IMR-90 (cell line): Measurements from ENCODE around the gene MCF2L. TPM values are rescaled to one million over a fixed set of nuclear protein-coding genes. Genes with fewer than 3 reads are reported as not detected.

Experiments
- ATAC-seq: fragments of 200-7000 bp; cut with Tn5 transposase; 2 replicates; pipeline ENCODE4 v1.9.1; 2020; ENCODE audit warnings: low read depth, mild to moderate bottlenecking, moderate library complexity
- BruUV-seq: library from RNA; stranded (reverse); fragments of 400-500 nt; replicated peaks from 2 replicates; lab custom pipeline; 2021; lab: Mats Ljungman, UMichigan
- CTCF ChIA-PET: fragments of 300-600 bp; formaldehyde crosslinking; extraction: SDS; loops from one replicate; lab custom pipeline; 2021; ENCODE audit warnings: antibody characterized with exemption; lab: Yijun Ruan, JAX
- POLR2A ChIA-PET: fragments of 300-600 bp; sonication (Branson Sonifier 250); formaldehyde crosslinking; loops from one replicate; lab custom pipeline; 2022; ENCODE audit warnings: antibody characterized with exemption; ENCODE audit not compliant: unreplicated experiment; lab: Charles Lee
- DNase-seq: peaks from one replicate; pipeline ENCODE4 v3.0.0; 2013
- H2AFZ ChIP-seq: replicated peaks from 2 replicates; pipeline ENCODE3; 2013; ENCODE audit warnings: low read length, mild to moderate bottlenecking; ENCODE audit not compliant: poor library complexity
- H2AK5ac ChIP-seq: 2 replicates; pipeline ENCODE4 v1.6.1; 2013; ENCODE audit warnings: low read depth, low read length, inconsistent platforms
- H2AK9ac ChIP-seq: replicated peaks from 2 replicates; pipeline ENCODE3; 2013; ENCODE audit warnings: mild to moderate bottlenecking, low read depth, low read length, moderate library complexity; ENCODE audit not compliant: poor library complexity
- H2BK120ac ChIP-seq: 2 replicates; pipeline ENCODE4 v1.6.1; 2013; ENCODE audit warnings: low read depth, low read length, inconsistent platforms
- H2BK15ac ChIP-seq: 3 replicates; pipeline ENCODE4 v1.6.1; 2013; ENCODE audit warnings: low read depth, low read length, inconsistent platforms
- H2BK20ac ChIP-seq: 2 replicates; pipeline ENCODE4 v1.6.1; 2013; ENCODE audit warnings: low read depth, mild to moderate bottlenecking, inconsistent platforms, low read length, moderate library complexity
- H2BK5ac ChIP-seq: 2 replicates; pipeline ENCODE4 v1.6.1; 2013; ENCODE audit warnings: mild to moderate bottlenecking, low read depth, low read length, inconsistent platforms; ENCODE audit not compliant: poor library complexity, severe bottlenecking
- H3K14ac ChIP-seq: replicated peaks from 2 replicates; pipeline ENCODE4 v1.6.1; 2013; ENCODE audit warnings: low read depth, low read length, inconsistent platforms
- H3K18ac ChIP-seq: 2 replicates; pipeline ENCODE4 v1.6.1; 2013; ENCODE audit warnings: low read depth, low read length, control low read depth
- H3K23ac ChIP-seq: 2 replicates; pipeline ENCODE4 v1.6.1; 2013; ENCODE audit warnings: low read depth, low read length, inconsistent platforms
- H3K27ac ChIP-seq: 2 replicates; pipeline ENCODE4 v1.5.1; 2013; ENCODE audit warnings: mild to moderate bottlenecking, control low read depth, low read length; ENCODE audit not compliant: insufficient read depth
- H3K27me3 ChIP-seq: 2 replicates; pipeline ENCODE4 v1.6.1; 2013; ENCODE audit warnings: low read length; ENCODE audit not compliant: control insufficient read depth, insufficient read depth
- H3K36me3 ChIP-seq: 2 replicates; pipeline ENCODE4 v1.6.1; 2013; ENCODE audit warnings: low read length, mixed read lengths; ENCODE audit not compliant: control insufficient read depth, insufficient read depth
- H3K4ac ChIP-seq: 2 replicates; pipeline ENCODE4 v1.6.1; 2013; ENCODE audit warnings: low read depth, low read length, inconsistent platforms
- H3K4me1 ChIP-seq: 2 replicates; pipeline ENCODE4 v1.6.1; 2013; ENCODE audit warnings: low read length, mixed read lengths; ENCODE audit not compliant: control insufficient read depth, insufficient read depth
- H3K4me2 ChIP-seq: 2 replicates; pipeline ENCODE4 v1.6.1; 2013; ENCODE audit warnings: low read depth, mild to moderate bottlenecking, control low read depth, low read length, moderate library complexity
- H3K4me3 ChIP-seq: 2 replicates; pipeline ENCODE4 v1.5.1; 2013; ENCODE audit warnings: low read depth, mild to moderate bottlenecking, control low read depth, low read length, moderate library complexity; ENCODE audit not compliant: insufficient read depth
- H3K56ac ChIP-seq: 2 replicates; pipeline ENCODE4 v1.6.1; 2013; ENCODE audit warnings: low read length, inconsistent platforms; ENCODE audit not compliant: insufficient read depth; ENCODE audit errors: extremely low read depth
- H3K79me1 ChIP-seq, 2 experiments: 2 replicates each; pipeline ENCODE4 v1.6.1; 2013; ENCODE audit warnings: low read length in 2 of 2, inconsistent platforms in 1 of 2, low read depth in 1 of 2
- H3K9ac ChIP-seq: 2 replicates; pipeline ENCODE4 v1.6.1; 2013; ENCODE audit warnings: low read depth, low read length, control low read depth
- H3K9me1 ChIP-seq: 2 replicates; pipeline ENCODE4 v1.6.1; 2013; ENCODE audit warnings: low read length, inconsistent platforms; ENCODE audit not compliant: insufficient read depth
- H3K9me3 ChIP-seq: 2 replicates; pipeline ENCODE4 v1.6.1; 2013; ENCODE audit warnings: low read length; ENCODE audit not compliant: control insufficient read depth, insufficient read depth
- H4K20me1 ChIP-seq: 2 replicates; pipeline ENCODE4 v1.6.1; 2013; ENCODE audit warnings: low read length, inconsistent platforms; ENCODE audit not compliant: insufficient read depth
- H4K5ac ChIP-seq: 2 replicates; pipeline ENCODE4 v1.6.1; 2013; ENCODE audit warnings: mild to moderate bottlenecking, low read depth, low read length, control low read depth
- H4K8ac ChIP-seq, 2 experiments: 2 replicates each; pipeline ENCODE4 v1.6.1; 2013; ENCODE audit warnings: low read depth in 2 of 2, low read length in 2 of 2, control low read depth in 1 of 2, inconsistent platforms in 1 of 2
- H4K91ac ChIP-seq: 2 replicates; pipeline ENCODE4 v1.6.1; 2013; ENCODE audit warnings: low read depth, low read length, inconsistent platforms; ENCODE audit not compliant: insufficient read depth
- CHD1 ChIP-seq: IDR thresholded peaks from 2 replicates; pipeline ENCODE4 v1.6.1; 2012; ENCODE audit warnings: low read depth, low read length, improper control_type of control experiment
- CTCF ChIP-seq: conservative IDR thresholded peaks from 2 replicates; pipeline ENCODE4 v1.5.1; 2012; ENCODE audit warnings: mild to moderate bottlenecking, low read depth, low read length, improper control_type of control experiment
- ELK1 ChIP-seq: fragments of 150-350 bp; IDR thresholded peaks from 2 replicates; pipeline ENCODE4 v1.6.1; 2016; ENCODE audit warnings: low read depth, mild to moderate bottlenecking, low read length, moderate library complexity, borderline replicate concordance
- FOS ChIP-seq: fragments of 150-350 bp; IDR thresholded peaks from 2 replicates; pipeline ENCODE4 v1.6.1; 2016; ENCODE audit warnings: low read depth, low read length
- MAFK ChIP-seq: IDR thresholded peaks from 2 replicates; pipeline ENCODE4 v1.6.1; 2012; ENCODE audit warnings: low read depth, low read length, improper control_type of control experiment
- RAD21 ChIP-seq: IDR thresholded peaks from 2 replicates; pipeline ENCODE4 v1.6.1; 2012; ENCODE audit warnings: low read length, improper control_type of control experiment
- RCOR1 ChIP-seq: IDR thresholded peaks from 2 replicates; pipeline ENCODE4 v1.6.1; 2012; ENCODE audit warnings: mild to moderate bottlenecking, low read length, improper control_type of control experiment; ENCODE audit not compliant: insufficient replicate concordance
- RFX5 ChIP-seq: IDR thresholded peaks from 2 replicates; pipeline ENCODE4 v1.8.0; 2012; ENCODE audit warnings: low read depth, mild to moderate bottlenecking, low read length, moderate library complexity
- WGBS, 2 experiments: methylation state at CpG; one replicate each; pipeline versions ENCODE4 v1.1.5 to v1.1.7; 2013; ENCODE audit warnings: missing lambda C conversion rate in 2 of 2; ENCODE audit not compliant: insufficient read length in 1 of 2; ENCODE audit errors: extremely low coverage in 2 of 2; 5-methylcytosine and 5-hydroxymethylcytosine counted together
- dilution Hi-C: fragments of 300-500 bp; cut with HindIII; formaldehyde crosslinking; loops from one replicate; pipeline ENCODE4 v1.14.3; 2018; ENCODE audit warnings: low sequenced_read_pairs; ENCODE audit not compliant: unreplicated experiment
- in situ Hi-C: fragments of 300-500 bp; cut with MboI; formaldehyde crosslinking; loops from 3 replicates; pipeline ENCODE4 v1.14.3; 2019; ENCODE audit warnings: low sequenced_read_pairs, inconsistent platforms, mixed read lengths
- intact Hi-C: fragments of 100-400 bp; cut with micrococcal nuclease; formaldehyde crosslinking; loops from 2 replicates; pipeline ENCODE4 v1.10.0; 2022
- polyA plus RNA-seq, 3 experiments: library from polyadenylated mRNA; depleted of rRNA; stranded (reverse); fragments of >200 nt; gene quantifications; 2 replicates each; pipeline ENCODE4 v1.2.3, GENCODE V29; 2012; ENCODE audit warnings: low replicate concordance in 1 of 3
- total RNA-seq: library from RNA; depleted of rRNA; stranded (reverse); fragments of >200 nt; gene quantifications from 2 replicates; pipeline ENCODE4 v1.2.3, GENCODE V29; 2012
- TF ChIP-seq, protein P1 (sequence below): fragments of 150-350 bp; IDR thresholded peaks from 2 replicates; pipeline ENCODE4 v1.6.1; 2017; ENCODE audit warnings: mild to moderate bottlenecking, antibody characterized with exemption, low read length, low read depth

MCF2L gene
- total and polyA plus RNA-seq, 2 of the 4 experiments (the other 2 are of a cell fraction), result 0.18 TPM; not detected in 1

GRCh38 chr13:113143466-113144254, 174.6 kb downstream of the MCF2L start:
- Histone ChIP-seq H3K4me2 (no peak overlapping the region), H3K23ac (no peak overlapping the region), H2BK120ac (no peak overlapping the region), H4K5ac (no peak overlapping the region), H2BK15ac (no peak overlapping the region), H2AFZ (no peak overlapping the region), H3K36me3 (0 out of 2 replicates have a peak, but pooled peaks cover 1% of the 10 kb centered on the region), H3K14ac (no peak overlapping the region), H2BK20ac (no peak overlapping the region), H3K18ac (no peak overlapping the region), H3K79me1 (no peaks in the 10 kb centered on the region), H3K9ac (no peak overlapping the region), H4K8ac (no peak overlapping the region), H3K27ac (no peak overlapping the region), H2AK9ac (no peak overlapping the region), H3K4ac (no peak overlapping the region), H3K27me3 (0 out of 2 replicates have a peak, but pooled peaks cover 2% of the 10 kb centered on the region), H3K56ac (no peak overlapping the region), H3K4me1 (no peaks in the 10 kb centered on the region), H2AK5ac (no peak overlapping the region), H3K4me3 (no peak overlapping the region), H4K20me1 (no peaks in the 10 kb centered on the region), H3K9me1 (no peaks in the 10 kb centered on the region; the same call in 1 of the 2 replicates), H3K9me3 (no peaks in the 10 kb centered on the region), H2BK5ac (no peak overlapping the region), H4K91ac (no peak overlapping the region)
- intact Hi-C loops (no loop called here), dilution Hi-C loops (no loop called here), in situ Hi-C loops (no loop called here)
- WGBS, 2 experiments, result 85% methylated on average over 13 of the region's 39 CpGs; no CpG with 5 or more reads in 1 of the 2 experiments
- DNase-seq (no peak), ATAC-seq (no peak)
- ChIA-PET POLR2A (no interaction called here), CTCF (interaction anchor here (0.6 kb wide), 2 partner anchors 16 to 24 kb away, joined by 3 to 10 read pairs; no protein-coding TSS in a partner anchor)
- TF ChIP-seq CTCF (no peak), MAFK (no peak), ELK1 (no peak), RFX5 (no peak), CHD1 (no peak), RAD21 (no peak), FOS (no peak), RCOR1 (no peak)
- TF ChIP-seq, protein P1, sequence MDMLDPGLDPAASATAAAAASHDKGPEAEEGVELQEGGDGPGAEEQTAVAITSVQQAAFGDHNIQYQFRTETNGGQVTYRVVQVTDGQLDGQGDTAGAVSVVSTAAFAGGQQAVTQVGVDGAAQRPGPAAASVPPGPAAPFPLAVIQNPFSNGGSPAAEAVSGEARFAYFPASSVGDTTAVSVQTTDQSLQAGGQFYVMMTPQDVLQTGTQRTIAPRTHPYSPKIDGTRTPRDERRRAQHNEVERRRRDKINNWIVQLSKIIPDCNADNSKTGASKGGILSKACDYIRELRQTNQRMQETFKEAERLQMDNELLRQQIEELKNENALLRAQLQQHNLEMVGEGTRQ, result no peak
- BruUV-seq, result no TSS peak
